SU-DHL-6 (cell line): ENCODE measurements around the gene CLEC20A.

Experiments
- H2AFZ ChIP-seq: fragments of 200-600 bp; sonication (generic); 2 replicates; pipeline ENCODE4 v1.6.1; 2014; ENCODE audit warnings: low read depth, mild to moderate bottlenecking, moderate library complexity, mixed read lengths, antibody characterized with exemption, low read length; ENCODE audit not compliant: severe bottlenecking
- H3F3A ChIP-seq: fragments of 200-600 bp; shearing (Covaris generic); 2 replicates; pipeline ENCODE4 v1.6.0; 2016; ENCODE audit warnings: antibody characterized with exemption, mild to moderate bottlenecking; ENCODE audit not compliant: insufficient read depth
- H3K27ac ChIP-seq: fragments of 200-600 bp; sonication (generic); 2 replicates; pipeline ENCODE4 v1.5.1; 2016; ENCODE audit warnings: low read depth, mild to moderate bottlenecking, low read length, moderate library complexity, mixed read lengths
- H3K27me3 ChIP-seq: fragments of 200-600 bp; sonication (generic), shearing (Covaris generic); 2 replicates; pipeline ENCODE4 v1.6.0; 2014; ENCODE audit warnings: mild to moderate bottlenecking, low read length
- H3K36me3 ChIP-seq: fragments of 200-600 bp; sonication (generic); 2 replicates; pipeline ENCODE4 v1.6.1; 2014; ENCODE audit warnings: mild to moderate bottlenecking, low read length, mixed read lengths
- H3K4me2 ChIP-seq: fragments of 300-600, 200-600 bp; shearing (Covaris generic), sonication (generic); 2 replicates; pipeline ENCODE4 v1.6.0; 2014; ENCODE audit warnings: low read length, low read depth, mild to moderate bottlenecking; ENCODE audit not compliant: poor library complexity, severe bottlenecking
- H3K4me3 ChIP-seq: fragments of 200-600 bp; sonication (generic); 2 replicates; pipeline ENCODE4 v1.5.1; 2014; ENCODE audit warnings: antibody characterized with exemption, low read length, mild to moderate bottlenecking, mixed read lengths; ENCODE audit not compliant: insufficient read depth, poor library complexity, severe bottlenecking
- H3K79me2 ChIP-seq: fragments of 200-600 bp; sonication (generic); 2 replicates; pipeline ENCODE4 v1.6.1; 2014; ENCODE audit warnings: mild to moderate bottlenecking, low read length, moderate library complexity; ENCODE audit not compliant: insufficient read depth
- H3K9ac ChIP-seq: fragments of 200-600 bp; sonication (generic); 2 replicates; pipeline ENCODE4 v1.7.0; 2014; ENCODE audit warnings: mild to moderate bottlenecking, low read length
- H3K9me2 ChIP-seq: fragments of 200-600 bp; sonication (generic); replicated peaks from 2 replicates; pipeline ENCODE4 v1.6.1; 2014; ENCODE audit warnings: low read length; ENCODE audit not compliant: insufficient read depth
- H3K9me3 ChIP-seq: fragments of 200-600 bp; sonication (generic); 2 replicates; pipeline ENCODE4 v1.6.1; 2014; ENCODE audit warnings: low read length, mixed read lengths; ENCODE audit not compliant: insufficient read depth
- H4K20me1 ChIP-seq: fragments of 200-600 bp; sonication (generic); 2 replicates; pipeline ENCODE4 v1.6.1; 2014; ENCODE audit warnings: low read depth, mild to moderate bottlenecking, antibody characterized with exemption, low read length, moderate library complexity, mixed read lengths
- EZH2phosphoT487 ChIP-seq: fragments of 200-600 bp; sonication (generic), shearing (Covaris generic); conservative IDR thresholded peaks from 2 replicates; pipeline ENCODE4 v1.6.1; 2018; ENCODE audit warnings: mild to moderate bottlenecking, antibody characterized with exemption, low read length, moderate library complexity, mixed read lengths
- TF ChIP-seq, protein P1 (sequence below): fragments of 200-600 bp; sonication (generic); IDR thresholded peaks from one replicate; pipeline ENCODE4 v1.5.1; 2017; ENCODE audit warnings: antibody characterized with exemption, mild to moderate bottlenecking, low read length, moderate library complexity; ENCODE audit not compliant: insufficient read depth, poor library complexity, severe bottlenecking

CLEC20A gene

DNA sequence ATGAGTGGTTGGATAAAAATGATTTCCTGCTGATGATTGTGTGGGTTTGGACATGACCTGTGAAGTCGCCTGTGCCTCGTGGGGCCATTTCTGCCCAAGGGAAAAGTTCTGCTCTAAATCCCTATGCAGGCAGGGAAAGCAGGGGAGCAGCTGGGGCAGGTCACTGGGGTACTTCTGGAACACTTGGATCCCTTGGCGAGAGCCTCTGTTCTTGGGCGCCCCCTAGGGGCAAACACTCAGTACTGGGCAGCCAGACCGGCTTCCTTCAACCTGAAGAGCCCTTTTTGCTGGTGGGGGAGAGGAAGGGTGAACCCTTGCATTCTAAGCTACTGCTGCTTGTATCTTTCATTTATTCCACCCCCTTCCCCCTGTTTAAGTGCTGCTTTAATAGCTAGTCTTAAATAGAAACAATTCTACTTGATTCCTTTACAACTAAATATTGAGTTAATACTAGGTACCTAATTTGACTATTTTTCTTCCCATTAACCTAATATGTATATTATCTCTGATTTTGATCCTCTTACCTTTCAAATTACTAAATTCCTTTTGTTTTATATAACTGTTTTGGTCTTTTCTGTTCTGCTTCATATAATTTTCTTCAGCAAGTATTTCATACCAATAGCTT, 5.1 kb upstream of the CLEC20A start:
- TF ChIP-seq, protein P1, sequence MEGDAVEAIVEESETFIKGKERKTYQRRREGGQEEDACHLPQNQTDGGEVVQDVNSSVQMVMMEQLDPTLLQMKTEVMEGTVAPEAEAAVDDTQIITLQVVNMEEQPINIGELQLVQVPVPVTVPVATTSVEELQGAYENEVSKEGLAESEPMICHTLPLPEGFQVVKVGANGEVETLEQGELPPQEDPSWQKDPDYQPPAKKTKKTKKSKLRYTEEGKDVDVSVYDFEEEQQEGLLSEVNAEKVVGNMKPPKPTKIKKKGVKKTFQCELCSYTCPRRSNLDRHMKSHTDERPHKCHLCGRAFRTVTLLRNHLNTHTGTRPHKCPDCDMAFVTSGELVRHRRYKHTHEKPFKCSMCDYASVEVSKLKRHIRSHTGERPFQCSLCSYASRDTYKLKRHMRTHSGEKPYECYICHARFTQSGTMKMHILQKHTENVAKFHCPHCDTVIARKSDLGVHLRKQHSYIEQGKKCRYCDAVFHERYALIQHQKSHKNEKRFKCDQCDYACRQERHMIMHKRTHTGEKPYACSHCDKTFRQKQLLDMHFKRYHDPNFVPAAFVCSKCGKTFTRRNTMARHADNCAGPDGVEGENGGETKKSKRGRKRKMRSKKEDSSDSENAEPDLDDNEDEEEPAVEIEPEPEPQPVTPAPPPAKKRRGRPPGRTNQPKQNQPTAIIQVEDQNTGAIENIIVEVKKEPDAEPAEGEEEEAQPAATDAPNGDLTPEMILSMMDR = peak; percentile 89
- no peak for TF ChIP-seq EZH2phosphoT487
- Histone ChIP-seq H3K9me2 (no peaks in the 10 kb centered on the region), H3K27me3 (no peaks in the 10 kb centered on the region), H3K79me2 (no peaks in the 10 kb centered on the region), H3K9ac (no peak overlapping the region), H2AFZ (no peak overlapping the region), H3K9me3 (no peaks in the 10 kb centered on the region), H3K36me3 (no peaks in the 10 kb centered on the region), H3K27ac (no peak overlapping the region), H3K4me3 (no peak overlapping the region), H3F3A (no peaks in the 10 kb centered on the region), H4K20me1 (no peaks in the 10 kb centered on the region), H3K4me2 (no peak overlapping the region)

DNA sequence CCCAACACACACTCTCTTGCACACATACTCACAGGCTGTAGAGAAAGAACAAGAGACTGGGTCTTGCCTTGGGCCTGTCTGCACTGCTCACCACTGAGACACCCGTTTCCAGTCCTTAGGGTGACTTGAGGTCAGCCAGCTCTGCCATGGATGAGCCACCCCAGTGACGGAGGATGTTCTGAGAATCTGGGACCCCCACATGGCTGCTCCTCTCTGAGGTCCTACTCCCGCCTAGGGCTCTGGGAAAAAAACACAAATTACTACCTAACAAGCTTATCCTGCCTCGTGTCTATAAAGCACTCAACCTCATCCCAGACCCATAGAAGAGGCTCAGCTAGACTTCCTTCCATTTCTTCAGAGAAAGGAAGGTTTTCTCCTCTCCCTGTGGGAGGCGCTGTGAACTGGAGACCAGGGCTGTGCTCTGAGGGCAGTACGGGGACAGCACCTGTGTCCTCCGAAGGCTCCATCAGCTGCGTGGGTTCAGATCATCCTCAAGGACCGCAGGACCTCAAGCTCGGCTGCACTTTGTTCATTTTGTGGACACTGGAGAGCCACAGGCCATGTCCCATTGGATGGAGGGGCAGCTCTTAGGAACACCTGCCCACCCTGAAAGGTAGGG, 4.3 kb upstream of the CLEC20A start:
- H3K27me3 ChIP-seq = no peaks in the 10 kb centered on the region
- H3K4me2 ChIP-seq = no peak overlapping the region
- H3F3A ChIP-seq = no peaks in the 10 kb centered on the region
- H3K79me2 ChIP-seq = no peaks in the 10 kb centered on the region
- TF ChIP-seq, protein P1 = no peak
- no peak for TF ChIP-seq EZH2phosphoT487
- H3K9me2 ChIP-seq = no peaks in the 10 kb centered on the region
- H3K36me3 ChIP-seq = no peaks in the 10 kb centered on the region
- H2AFZ ChIP-seq = no peak overlapping the region
- H3K4me3 ChIP-seq = no peak overlapping the region
- H4K20me1 ChIP-seq = no peaks in the 10 kb centered on the region
- no peaks in the 10 kb centered on the region for H3K9me3 ChIP-seq
- H3K9ac ChIP-seq = no peak overlapping the region
- H3K27ac ChIP-seq = no peak overlapping the region

DNA sequence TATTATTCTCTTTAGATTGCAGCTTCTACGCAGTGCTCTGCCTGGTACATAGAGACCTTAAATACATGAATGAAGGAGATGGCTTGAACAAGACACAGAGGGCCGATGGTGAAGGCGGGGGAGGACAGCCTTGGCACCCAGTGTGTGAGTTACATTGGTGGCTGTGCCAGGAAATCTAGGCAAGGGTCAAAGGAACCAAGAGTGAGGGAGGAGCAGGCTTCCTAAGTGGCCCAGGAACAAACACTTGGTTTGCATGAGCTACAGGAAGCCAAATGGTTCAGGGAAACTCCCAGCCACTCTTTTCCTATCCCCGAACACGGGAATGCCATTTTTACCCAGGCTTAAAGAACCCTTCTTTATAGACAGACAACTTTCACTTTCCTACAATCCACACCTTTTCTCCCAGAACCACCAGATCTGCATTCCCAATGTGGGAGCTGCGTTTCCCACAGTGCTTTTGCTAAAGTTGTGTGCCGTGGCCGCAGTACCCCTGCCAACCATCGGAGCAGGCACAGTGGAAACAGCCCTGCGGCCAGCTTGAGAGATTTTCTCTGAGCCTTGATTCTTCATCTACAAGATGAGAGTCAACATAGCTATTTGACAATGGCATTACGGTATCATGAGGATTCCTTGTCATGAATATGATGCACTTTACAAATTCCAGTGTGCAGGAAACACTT, 3.5 kb upstream of the CLEC20A start:
- Histone ChIP-seq H3K27ac (no peak overlapping the region), H3K4me3 (no peak overlapping the region), H3F3A (no peaks in the 10 kb centered on the region), H3K79me2 (no peaks in the 10 kb centered on the region), H4K20me1 (no peaks in the 10 kb centered on the region), H2AFZ (no peak overlapping the region), H3K9me3 (no peaks in the 10 kb centered on the region), H3K27me3 (no peaks in the 10 kb centered on the region), H3K9ac (no peak overlapping the region), H3K9me2 (no peaks in the 10 kb centered on the region), H3K4me2 (no peak overlapping the region), H3K36me3 (no peaks in the 10 kb centered on the region)
- TF ChIP-seq EZH2phosphoT487 = no peak
- TF ChIP-seq, protein P1 = no peak
